ENCODE measurements around the gene DDX1. TPM values are rescaled to one million over a fixed set of nuclear protein-coding genes. Genes with fewer than 3 reads are reported as not detected.
"Not testable (repeated sequence)": the region's sequence is repeated elsewhere in the genome, so short reads cannot be mapped to it uniquely, and the experiment has no call there.

The DDX1 gene
- polyA plus RNA-seq, 2 donors = 40.8 to 70.0 TPM

DNA sequence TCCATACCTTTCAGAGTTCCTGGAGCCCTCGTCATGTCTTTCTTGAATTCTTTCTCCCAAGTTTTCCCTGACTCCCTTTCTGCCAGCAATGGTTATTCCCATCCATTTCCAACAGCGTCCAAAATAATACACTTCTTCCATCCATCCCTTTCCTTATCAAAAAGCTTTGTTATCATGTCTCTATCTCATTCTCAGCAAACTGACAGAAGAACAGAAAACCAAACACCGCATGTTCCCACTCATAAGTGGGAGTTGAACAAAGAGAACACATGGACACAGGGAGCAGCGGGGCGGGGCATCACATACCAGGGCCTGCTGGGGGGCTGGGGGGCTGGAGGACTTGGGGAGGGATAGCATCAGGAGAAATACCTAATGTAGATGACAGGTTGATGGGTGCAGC lies 86.7 kb downstream of the DDX1 start:
- Histone ChIP-seq H3K27ac (ENCODE audit: low read depth in 2 of 2, low read length in 1 of 2) (no peak overlapping the region), H3K36me3 (ENCODE audit: control insufficient read depth in 2 of 2, insufficient read depth in 2 of 2, low read length in 1 of 2) (no peaks in the 10 kb centered on the region), H3K27me3 (ENCODE audit: control insufficient read depth in 1 of 2, insufficient read depth in 2 of 2, low read length in 2 of 2) (no peaks in the 10 kb centered on the region), H3K9me3 (ENCODE audit: control insufficient read depth in 2 of 2, insufficient read depth in 1 of 2, low read depth in 1 of 2, low read length in 1 of 2) (no peaks in the 10 kb centered on the region), H3K4me1 (ENCODE audit: control insufficient read depth in 2 of 2, insufficient read depth in 2 of 2, low read length in 1 of 2) (peaks cover 0 to 10% of the 10 kb centered on the region in 2 donors), H3K4me3 (ENCODE audit: low read depth in 1 of 2, low read length in 2 of 2) (no peak overlapping the region)
- WGBS, 2 donors = 91% methylated on average over 5 of the region's 5 CpGs

DNA sequence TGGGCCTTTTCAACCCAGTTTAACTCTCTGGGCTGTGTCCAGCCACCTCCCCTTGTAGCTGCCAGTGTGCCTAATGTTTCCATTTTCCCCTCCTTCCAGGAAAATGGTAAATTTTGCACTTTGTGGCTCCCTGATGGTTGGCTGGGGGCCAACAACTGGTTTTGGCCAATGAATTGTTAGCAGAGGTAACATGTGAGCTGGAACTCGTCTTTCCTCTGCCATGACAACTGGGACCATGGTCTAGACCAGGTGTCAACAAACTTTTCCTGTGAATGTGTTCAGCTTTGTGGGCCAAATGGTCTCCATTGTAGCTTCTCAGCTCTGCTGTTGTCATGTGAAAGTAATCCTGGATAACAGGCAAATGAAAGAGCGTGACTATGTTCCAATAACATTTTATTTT lies 87.2 kb downstream of the DDX1 start:
- H3K9me3 ChIP-seq (ENCODE audit: control insufficient read depth in 2 of 2, insufficient read depth in 1 of 2, low read depth in 1 of 2, low read length in 1 of 2) = no peaks in the 10 kb centered on the region
- 85 to 88% methylated on average over 2 of the region's 2 CpGs for WGBS, 2 donors
- no peaks in the 10 kb centered on the region for H3K36me3 ChIP-seq (ENCODE audit: control insufficient read depth in 2 of 2, insufficient read depth in 2 of 2, low read length in 1 of 2)
- H3K27me3 ChIP-seq (ENCODE audit: control insufficient read depth in 1 of 2, insufficient read depth in 2 of 2, low read length in 2 of 2) = no peaks in the 10 kb centered on the region
- no peak overlapping the region for H3K27ac ChIP-seq (ENCODE audit: low read depth in 2 of 2, low read length in 1 of 2)
- peaks cover 0 to 7% of the 10 kb centered on the region in 2 donors for H3K4me1 ChIP-seq (ENCODE audit: control insufficient read depth in 2 of 2, insufficient read depth in 2 of 2, low read length in 1 of 2)
- H3K4me3 ChIP-seq (ENCODE audit: low read depth in 1 of 2, low read length in 2 of 2) = no peak overlapping the region

DNA sequence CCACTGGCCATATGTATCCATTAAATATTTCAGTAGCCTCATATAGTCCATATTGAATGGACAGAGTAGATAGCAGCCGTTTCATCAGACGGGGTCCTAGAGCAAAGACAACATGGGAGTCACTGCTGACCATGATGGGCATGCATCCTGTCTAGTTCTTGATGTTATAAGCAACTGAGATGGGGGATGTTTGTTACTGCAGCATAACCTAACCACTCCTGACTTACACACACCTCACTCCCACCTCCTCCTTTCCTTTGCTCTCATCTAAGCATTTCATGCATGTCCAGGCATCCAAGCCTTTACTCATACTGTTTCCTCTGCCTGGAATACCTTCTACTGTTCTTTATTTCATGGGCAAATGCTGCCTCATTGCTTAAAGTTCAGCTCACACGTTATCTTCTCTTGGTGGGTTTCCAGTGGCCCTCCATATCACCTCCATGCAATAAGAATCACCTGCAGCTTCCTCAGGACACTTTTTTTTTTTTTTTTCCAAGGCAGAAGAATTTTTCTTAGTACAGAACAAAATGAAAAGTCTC lies 87.8 kb downstream of the DDX1 start:
- H3K27me3 ChIP-seq (ENCODE audit: control insufficient read depth in 1 of 2, insufficient read depth in 2 of 2, low read length in 2 of 2) = no peaks in the 10 kb centered on the region
- no peaks in the 10 kb centered on the region for H3K36me3 ChIP-seq (ENCODE audit: control insufficient read depth in 2 of 2, insufficient read depth in 2 of 2, low read length in 1 of 2)
- H3K4me1 ChIP-seq (ENCODE audit: control insufficient read depth in 2 of 2, insufficient read depth in 2 of 2, low read length in 1 of 2) = peaks cover 0 to 4% of the 10 kb centered on the region in 2 donors
- H3K27ac ChIP-seq (ENCODE audit: low read depth in 2 of 2, low read length in 1 of 2) = no peak overlapping the region
- H3K9me3 ChIP-seq (ENCODE audit: control insufficient read depth in 2 of 2, insufficient read depth in 1 of 2, low read depth in 1 of 2, low read length in 1 of 2) = no peaks in the 10 kb centered on the region
- WGBS, 2 donors = 91 to 97% methylated on average over 3 of the region's 3 CpGs
- H3K4me3 ChIP-seq (ENCODE audit: low read depth in 1 of 2, low read length in 2 of 2) = no peak overlapping the region

DNA sequence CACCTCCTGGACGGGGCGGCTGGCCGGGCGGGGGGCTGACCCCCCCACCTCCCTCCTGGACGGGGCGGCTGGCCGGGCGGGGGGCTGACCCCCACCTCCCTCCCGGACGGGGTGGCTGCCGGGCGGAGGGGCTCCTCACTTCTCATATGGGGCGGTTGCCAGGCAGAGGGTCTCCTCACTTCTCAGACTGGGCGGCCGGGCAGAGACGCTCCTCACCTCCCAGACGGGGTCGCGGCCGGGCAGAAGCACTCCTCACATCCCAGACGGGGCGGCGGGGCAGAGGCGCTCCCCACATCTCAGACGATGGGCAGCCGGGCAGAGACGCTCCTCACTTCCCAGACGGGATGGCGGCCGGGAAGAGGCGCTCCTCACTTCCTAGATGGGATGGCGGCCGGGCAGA lies 88.5 kb downstream of the DDX1 start:
- H3K27me3 ChIP-seq (ENCODE audit: control insufficient read depth in 1 of 2, insufficient read depth in 2 of 2, low read length in 2 of 2); H3K4me3 ChIP-seq (ENCODE audit: low read depth in 1 of 2, low read length in 2 of 2); H3K9me3 ChIP-seq (ENCODE audit: control insufficient read depth in 2 of 2, insufficient read depth in 1 of 2, low read depth in 1 of 2, low read length in 1 of 2); H3K4me1 ChIP-seq (ENCODE audit: control insufficient read depth in 2 of 2, insufficient read depth in 2 of 2, low read length in 1 of 2); H3K36me3 ChIP-seq (ENCODE audit: control insufficient read depth in 2 of 2, insufficient read depth in 2 of 2, low read length in 1 of 2); H3K27ac ChIP-seq (ENCODE audit: low read depth in 2 of 2, low read length in 1 of 2): not testable (repeated sequence)
- WGBS, 2 donors = 94 to 97% methylated on average over 16 to 32 of the region's 33 CpGs

Other genes with a start within 250 kb of the DDX1 start
- gene NBAS, start 30.5 kb upstream of the DDX1 start, polyA plus RNA-seq = 10 to 100 TPM; 13.8 to 15.0 TPM